Stimulated activated CD4-positive, alpha-beta T cell treated with anti-CD3 and anti-CD28 coated beads, Interleukin-4, amount 100 ng/mL, for 4 hours (primary cell): Measurements from ENCODE around the gene FHAD1.
"Not testable (repeated sequence)": the region's sequence is repeated elsewhere in the genome, so short reads cannot be mapped to it uniquely, and the experiment has no call there.

Source experiments
- DNase-seq, 2 experiments: peaks; one replicate each; pipeline ENCODE4 v3.0.0-alpha.2; 2020

FHAD1 gene

DNA sequence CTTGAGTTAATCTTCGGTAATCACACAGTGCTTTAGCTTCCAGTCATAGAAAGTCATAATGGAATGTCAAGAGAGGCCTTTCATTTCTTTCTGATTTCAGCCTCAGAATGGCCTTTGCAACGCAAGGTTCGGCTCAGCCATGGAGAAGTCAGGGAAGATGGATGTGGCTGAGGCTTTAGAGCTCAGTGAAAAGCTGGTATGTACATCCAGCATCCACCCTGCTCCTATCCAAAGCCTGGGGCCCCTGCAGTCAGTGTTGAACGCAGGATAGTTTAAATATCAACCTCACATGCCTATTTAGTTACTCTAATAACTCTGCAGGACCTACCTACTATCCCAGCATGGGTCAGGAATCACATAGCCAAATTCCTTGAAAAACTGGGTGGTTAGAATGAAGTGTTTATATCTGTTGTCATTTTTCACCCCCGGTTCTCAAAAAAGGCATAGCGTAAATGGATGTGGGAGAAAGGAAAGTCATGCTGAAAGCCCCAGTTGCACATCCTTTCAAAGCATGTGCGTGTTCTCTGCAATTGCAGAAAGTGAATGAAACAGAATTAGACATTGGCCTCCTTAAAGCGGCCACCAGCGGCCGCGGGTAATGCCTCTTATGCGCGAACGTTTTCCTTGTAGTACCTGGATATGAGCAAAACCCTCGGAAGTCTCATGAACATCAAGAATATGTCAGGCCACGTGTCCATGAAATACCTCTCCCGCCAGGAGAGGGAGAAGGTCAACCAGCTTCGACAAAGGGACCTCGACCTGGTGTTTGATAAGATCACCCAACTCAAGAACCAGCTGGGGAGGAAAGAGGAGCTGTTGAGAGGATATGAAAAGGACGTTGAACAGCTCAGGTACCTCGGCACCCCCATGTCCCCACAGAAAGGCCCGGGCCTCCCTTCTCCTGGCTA lies 133.8 kb downstream of the FHAD1 start:
- DNase-seq, result no peak

DNA sequence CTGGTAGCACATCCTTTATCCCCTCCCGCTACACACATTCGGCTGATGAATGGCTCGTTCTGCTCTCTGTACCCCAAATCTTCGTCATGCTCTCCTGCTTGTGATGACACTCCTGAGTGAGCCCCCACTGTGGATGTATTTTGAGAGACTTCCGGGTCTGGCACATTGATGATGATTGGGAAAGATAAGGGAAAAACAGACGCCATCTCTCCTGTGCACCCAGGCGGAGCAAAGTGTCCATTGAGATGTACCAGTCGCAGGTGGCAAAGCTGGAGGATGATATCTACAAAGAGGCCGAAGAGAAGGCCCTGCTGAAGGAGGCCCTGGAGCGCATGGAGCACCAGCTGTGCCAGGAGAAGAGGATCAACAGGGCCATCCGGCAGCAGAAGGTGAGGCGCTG lies 134.8 kb downstream of the FHAD1 start:
- DNase-seq, result no peak

DNA sequence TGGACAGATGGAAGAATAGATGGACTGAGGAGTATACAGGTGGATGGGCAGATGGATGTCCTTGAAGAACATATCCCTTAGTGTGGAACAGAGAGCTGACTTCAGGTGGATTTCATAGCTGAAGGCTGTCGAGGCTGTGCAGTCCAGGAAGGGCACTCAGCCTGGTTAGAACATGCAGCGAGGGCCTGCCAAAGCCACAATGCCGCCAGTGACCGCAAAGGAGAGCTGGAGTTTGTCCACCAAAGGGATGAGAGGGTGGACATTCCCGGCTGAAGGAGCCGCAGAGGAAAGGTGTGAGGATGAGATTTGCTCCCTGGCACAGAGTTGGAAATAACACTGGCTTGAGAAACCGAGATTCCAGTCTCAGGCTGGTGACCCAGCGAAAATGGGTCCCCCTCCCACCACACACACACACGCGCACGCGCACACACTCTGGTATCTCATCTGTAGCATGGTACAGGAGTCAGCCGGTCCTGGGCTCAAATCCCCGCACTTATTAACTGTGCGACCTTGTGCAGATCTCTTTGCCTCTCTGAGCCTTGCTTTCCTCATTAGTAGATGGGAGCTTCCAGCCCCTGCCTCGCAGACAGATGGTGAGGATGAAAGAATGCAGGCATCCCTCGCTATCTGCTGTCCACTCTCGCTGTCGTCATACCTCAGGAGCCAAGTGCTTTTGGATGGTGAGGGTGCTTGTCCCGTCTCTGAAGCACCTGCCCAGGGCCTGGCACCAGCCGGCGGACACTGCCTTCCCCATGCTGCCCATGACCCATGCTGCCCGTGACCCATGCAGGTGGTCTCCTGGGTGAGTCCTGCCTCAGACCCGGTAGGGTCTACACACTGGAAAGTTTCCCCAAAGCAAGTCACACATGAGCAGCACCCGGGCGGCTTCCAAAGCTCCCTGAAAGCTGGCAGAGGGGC lies 135.8 kb downstream of the FHAD1 start:
- DNase-seq, result no peak

DNA sequence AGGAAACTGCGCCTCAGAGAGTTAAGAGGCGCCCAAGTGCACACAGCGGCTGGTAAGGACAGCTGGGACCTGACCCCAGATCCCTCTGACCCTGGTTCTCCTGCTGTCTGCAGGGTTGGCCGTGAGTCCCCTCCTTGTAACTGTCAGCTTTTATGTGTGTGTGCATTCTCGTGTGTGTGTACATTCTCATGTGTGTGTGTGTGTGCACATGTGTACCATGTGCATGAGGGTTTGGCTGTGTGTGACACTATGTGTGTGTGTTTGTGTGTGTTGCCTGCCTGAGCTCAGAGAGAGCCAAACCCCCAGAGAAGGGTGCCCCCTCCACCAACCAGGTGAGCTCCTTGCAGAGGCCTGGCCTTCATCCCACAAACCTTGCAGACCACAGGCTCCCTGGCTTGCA lies 136.8 kb downstream of the FHAD1 start:
- no peak for DNase-seq

DNA sequence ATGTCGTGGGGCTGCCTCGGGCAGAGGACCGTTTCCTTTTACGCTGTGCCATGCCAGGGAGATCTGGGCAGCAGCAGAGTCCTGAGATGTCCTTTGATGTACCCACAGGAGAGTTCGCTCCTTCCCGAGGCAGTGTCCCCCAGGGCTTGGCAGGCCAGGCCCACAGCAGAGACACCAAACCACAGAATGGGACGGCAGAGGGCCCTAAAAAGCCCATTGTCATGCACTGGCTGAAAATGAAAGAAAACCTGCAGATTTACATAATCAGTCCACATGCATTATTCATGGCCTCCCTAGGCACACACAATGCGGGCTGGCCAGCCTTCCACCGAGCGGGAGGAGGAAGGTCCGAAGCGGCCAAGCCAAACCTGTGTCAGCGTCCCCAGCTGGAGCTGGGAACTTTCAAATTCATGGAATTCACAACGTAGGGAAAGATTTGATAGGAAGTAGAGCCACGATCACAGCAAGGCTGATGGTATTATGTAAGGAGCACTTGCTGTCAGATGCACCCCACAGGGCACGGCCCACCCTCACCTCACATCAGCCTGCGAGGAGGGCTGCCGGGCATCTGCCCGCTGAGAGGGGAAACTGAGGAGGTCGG lies 137.4 kb downstream of the FHAD1 start:
- DNase-seq, result no peak

DNA sequence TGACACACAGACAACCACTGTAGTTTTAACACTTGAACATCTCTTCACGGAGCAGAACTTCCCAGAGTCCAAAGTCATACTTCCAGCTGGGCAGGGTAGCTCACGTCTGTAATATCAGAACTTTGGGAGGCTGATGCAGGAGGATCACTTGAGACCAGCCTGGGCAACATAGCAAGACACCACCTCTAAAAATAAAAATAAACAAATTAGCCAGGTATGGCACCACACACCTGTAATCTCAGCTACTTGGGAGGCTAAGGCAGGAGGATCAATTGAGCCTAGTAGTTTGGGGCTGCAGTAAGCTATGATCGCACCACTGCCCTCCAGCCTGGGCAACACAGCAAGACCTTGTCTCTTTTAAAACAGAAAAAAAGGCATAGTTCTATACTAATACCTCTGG lies 138.4 kb downstream of the FHAD1 start:
- no peak for DNase-seq

DNA sequence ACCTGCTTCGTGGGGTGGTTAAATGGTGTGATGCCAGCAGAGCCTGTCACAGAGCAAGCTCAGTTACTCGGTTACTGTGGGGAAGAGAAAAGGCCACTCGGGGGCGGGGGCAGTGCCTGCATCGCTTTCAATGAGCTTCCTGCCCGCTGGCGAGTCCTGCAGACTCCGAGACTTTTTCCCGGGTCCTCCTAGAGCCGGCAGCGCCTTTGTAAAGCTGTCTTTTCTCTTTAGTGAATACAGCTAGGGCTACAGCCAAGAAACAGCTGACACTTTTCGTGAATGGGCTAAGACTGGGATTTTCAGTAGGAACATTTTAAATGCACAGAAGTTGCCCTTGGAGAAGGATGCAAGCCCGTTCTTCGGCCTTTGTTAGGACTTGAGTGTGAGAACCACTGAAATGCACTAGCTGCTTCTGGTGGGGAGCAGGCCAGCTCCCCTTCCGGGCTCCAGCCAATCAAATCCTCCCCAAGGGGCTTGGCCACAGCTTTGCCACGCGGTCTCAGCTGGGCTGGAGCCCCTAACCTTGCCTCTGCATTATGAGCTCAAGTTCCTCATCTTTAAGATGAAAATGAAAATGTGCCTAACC lies 139.2 kb downstream of the FHAD1 start:
- no peak for DNase-seq

DNA sequence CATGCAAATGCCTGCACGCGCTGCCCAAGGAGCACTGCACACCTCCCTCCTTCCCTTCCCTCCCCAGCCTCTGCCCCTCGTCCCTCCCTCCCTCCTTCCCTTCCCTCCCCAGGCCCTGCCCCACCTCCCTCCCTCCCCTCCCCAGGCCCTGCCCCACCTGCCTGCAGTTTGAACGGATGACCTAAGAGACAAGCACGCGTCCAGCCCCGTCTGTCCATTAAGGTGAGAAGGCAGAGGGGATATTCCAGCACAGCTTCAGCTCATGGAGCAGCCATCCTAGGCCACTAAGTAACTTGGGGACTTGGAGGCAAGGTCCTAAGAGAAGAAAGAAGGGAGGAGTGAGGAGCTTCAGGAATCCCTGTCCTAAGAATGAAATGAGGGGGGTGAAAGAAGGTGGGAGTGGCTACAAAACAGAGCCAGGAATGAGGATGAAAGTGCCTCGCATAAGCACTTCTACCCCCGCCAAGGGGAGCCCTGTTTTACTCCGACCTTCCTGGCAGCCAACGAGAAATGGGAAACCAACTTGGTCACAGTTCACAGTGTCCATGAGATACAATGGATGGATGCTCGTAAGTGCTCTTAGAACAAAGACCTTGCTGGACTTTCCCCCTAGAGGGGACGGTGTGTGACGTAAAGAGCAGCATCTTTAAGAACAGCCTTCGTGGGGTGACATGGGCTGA lies 141.3 kb downstream of the FHAD1 start:
- DNase-seq, result no peak

DNA sequence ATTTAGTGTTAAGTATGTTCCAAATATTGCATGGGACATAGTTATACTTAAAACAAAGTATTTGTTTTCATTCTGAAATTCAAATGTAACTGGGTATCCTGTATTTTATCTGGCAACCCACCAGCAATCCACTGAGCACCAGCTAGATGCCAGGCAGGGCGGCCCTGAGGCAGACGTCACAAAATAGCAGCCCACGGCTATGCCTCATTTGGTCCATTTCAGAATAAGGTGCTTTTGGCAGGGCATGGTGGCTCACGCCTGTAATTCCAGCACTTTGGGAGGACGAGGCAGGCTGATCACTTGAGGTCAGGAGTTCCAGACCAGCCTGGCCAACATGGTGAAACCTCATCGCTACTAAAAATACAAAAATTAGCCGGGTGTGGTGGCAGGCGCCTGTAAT lies 142.8 kb downstream of the FHAD1 start:
- not testable (repeated sequence) for DNase-seq

DNA sequence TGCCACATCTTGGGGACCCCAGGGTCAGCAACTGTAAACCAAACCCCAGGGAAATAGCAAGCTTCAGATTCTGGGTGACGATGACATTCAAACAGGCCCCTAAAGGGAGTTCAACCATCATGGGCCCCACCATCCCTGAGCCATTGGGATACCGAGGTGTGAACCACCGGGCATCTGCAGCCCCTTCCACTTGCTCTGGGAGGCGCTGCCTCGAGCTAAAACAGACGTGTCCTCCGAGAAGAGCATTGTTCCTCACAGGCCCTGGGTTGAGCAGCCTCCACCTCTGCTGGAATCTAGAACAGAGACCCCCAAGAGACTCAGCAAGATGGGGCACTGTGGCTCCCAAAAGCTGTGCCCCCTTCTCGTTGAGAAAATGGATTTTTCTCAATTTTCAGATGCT lies 143.6 kb downstream of the FHAD1 start:
- DNase-seq, result no peak

DNA sequence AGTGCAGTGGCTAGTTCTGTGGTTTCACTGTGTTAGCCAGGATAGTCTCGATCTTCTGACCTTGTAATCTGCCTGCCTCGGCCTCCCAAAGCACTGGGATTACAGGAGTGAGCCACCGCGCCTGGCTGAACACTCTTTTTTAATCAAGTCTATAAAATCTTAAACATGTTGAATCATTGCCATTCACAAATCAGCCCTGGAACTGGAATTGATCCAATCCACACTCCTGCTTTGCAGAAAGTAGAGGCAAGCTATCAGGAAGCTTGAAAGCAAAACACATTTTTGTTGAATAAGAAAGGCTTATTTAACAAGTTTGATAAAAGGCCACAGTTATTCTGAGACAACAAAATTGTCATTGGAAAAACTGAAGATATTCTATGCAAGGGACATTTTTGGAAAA lies 144.3 kb downstream of the FHAD1 start:
- no peak for DNase-seq

DNA sequence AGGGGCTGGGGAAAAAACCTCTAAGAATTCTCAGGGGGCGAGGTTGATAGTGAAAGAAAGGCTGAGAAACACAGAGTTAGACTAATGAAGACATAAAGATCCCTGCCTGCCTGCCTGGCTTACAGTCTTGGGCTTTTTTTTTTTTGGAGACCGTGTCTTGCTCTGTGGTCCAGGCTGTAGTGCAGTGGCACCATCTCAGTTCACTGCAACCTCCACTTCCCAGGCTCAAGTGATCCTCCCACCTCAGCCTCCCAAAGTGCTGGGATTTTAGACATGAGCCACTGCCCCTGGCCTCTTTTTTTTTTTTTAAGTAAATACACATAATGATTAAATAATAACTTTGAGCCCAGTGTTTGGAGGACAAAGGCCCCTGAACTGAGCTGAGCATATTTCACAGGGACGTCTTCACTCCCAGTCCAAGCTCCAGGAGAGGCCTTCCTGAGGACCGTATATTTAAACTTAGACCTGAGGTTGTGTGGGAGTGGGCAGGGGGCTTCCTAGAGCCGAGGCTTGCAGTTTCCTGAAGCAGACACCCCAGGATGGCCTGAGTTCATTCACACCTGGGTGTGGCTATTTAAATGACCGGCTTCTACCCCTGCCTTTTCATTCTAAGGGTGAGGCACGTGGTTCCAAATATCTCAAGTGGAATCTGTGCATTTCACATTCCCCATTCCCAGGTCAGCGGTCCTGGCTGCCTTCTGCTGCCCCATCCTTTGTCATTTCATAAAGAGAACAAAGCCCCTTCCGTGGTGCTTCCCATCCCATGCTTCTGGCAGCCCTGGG lies 146.6 kb downstream of the FHAD1 start:
- no peak for DNase-seq

DNA sequence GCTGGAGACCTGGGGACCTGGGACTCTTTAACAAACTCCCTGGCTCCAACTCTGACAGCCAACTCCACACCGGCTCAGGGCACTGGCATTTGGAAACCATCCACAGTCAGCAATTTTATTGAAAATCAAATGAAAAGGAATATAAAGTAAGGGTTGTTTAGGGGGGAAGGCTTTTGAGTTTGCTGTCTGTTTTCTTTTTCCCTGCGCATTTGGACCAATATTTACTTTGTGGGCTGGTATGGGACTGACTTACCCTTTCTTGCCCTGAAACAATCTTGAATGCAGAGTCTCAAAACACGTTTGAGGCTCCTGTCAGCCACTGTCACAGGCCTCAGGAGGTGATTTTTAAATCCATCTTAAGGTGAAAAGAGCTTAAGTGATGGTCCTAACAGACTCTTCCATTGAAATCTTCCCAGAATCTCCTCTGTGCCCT lies 147.3 kb downstream of the FHAD1 start:
- no peak for DNase-seq

DNA sequence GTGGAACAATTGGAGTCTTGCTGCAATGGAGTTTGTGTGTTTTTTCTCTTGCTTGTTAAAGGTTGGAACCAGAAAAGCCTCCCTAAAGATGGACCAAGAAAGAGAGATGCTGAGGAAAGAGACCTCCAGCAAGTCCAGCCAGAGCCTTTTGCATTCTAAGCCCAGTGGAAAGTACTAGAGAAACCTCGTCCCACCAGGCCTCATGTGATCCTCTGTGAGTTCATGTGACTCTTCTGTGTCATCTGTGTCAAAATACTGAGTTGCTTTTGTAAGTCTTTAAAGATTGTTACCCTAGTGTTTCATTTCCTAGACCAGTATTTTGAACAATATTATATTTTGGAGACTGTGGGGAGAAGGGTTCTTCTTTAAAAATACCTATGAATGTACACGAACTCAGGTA lies 150.2 kb downstream of the FHAD1 start:
- DNase-seq, result no peak

DNA sequence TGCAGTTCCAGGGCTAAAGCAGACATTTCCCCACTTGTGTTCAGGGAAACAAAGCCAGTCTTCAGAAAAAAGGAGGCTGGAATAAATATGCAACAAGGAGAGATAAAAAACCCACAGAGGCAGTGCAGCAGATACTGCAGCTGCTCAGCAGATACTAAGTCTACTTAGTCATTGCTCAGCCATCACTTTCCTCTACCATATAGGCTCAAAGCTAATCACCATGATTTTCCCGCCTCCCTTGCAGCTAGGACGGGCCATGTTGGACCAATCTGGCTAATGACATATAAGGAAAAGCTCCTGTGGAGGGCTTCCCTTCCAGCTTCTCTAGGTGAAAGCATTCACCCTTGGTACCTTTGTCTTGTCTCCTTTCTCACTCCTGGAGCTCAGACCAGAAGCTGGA lies 152.7 kb downstream of the FHAD1 start:
- DNase-seq, result no peak

DNA sequence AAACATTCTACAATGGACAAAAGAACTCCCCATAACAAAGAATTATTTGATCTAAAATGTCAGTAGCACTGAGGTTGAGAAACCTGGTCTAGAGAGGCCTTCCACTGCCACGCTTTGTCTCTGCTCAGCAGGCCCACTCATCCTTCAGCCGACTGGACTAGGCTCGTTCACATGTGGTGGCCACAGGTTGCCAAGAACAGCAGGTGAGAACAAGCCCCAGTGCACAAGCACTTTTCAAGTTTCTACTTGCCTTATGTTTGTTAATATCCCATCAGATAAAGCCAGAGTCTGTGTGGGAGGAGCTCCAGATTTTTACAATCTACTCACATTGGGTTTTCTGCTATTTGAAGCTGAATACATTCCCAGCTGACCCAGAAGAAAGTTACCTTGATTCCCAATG lies 153.6 kb downstream of the FHAD1 start:
- no peak for DNase-seq

DNA sequence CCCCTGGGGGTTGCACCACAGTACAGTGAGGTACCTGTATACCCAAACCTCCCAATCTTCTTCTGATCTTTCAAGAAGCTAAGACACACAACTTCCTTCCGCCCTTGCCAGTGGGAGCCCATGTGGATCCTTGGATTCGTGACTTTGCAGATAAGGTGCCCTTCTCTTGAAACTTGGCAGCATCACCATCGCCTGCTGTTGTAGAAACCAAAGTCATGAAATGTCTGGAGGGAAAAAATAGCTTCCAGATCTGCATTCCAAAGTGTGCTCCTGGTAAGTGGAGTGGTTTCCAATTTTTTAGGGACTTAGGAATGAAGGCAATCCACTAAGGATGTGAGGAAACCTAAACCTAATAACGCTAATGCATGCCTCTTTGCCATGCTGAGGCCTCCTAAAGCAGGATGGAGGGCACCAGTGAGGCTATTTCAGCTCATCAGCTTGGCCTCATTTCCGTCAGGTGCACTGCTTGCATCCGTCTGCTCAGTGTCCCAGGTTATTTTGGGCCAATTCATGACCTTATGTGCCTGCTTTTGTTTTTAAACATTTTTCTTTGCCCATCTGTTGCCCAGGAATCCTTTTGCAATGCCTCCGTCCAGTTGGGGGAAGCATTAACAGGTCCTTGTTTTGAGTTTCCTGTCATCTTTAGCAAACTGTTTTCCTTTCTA lies 154.5 kb downstream of the FHAD1 start:
- no peak for DNase-seq

DNA sequence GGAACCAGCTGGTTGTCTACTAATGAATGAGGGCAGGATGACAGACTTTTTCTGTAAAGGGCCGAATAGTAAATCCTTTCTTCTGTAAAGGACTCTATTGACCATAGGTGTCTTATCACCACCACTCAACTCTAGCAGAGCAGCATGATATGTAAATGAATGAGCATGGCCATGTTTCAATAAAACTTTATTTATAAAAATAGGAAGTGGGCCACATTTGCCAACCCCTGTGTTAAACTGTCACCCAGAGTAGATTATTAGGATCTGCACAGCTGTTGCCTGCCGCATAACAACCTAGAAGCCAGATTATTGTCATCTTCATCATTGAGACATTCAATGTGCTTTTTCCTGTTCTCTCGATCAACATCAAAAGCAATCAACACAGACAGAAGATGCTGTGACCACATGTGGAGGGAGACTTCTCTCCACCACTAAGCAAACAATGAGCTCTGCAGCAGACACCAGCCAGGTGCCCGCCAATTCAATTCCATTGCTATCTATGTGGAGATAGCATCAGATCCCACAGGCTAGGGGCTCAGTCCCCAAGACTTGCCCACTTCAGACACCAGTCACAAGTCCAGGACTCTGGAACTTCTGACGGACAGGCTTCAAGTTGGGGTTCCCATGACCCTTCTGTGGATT lies 155.9 kb downstream of the FHAD1 start:
- no peak for DNase-seq

DNA sequence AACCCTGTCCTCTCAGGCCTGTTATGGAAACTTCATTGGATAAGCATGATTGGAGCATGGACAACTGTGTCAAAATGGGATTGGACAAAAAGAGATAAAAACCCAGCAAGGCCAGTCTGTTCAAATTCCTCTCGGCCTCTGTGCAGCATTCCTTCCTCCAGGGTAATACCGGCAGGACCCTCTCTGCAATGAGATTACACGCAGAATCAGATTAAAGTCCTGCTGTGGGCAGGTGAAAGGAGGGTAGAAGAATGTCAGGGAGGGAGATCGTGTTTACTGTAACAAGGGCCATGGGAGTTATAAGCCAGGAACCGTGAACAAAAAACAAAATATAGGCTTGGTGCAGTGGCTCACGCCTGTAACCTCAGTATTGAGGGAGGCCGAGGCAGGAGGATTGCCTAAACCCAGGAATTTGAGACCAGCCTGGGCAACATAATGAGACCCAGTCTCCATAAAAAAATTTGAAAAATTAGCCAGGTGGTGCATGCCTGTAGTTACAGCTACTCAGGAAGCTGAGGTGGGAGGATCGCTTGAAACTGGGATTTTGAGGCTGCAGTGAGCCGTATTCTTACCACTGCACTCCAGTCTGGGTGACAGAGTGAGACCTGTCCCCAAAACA lies 157.0 kb downstream of the FHAD1 start:
- DNase-seq, result no peak
